ENCODE results near the gene YWHAE.
"Not testable (repeated sequence)": the region's sequence is repeated elsewhere in the genome, so short reads cannot be mapped to it uniquely, and the experiment has no call there.

The YWHAE gene

DNA sequence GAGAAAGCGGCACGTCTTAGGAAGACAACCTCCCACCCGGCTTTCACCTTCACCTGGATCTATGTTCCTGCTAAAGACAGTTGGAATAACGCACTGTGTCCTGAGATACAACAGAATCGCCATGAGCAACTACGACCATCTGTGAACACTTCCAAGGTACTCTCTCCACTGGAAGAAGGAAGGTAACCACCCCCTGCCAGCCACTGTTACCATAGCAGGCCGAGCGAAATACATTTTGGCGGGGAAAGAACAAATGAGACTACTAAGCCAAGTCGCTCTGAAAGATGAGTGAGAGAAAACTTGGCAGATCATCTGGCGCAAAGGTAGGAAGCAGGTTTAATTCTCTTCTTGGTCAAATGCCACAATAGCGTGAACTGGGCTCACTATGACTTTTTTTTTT lies 46.2 kb upstream of the YWHAE start:
- no peak overlapping the region for H3K4me3 ChIP-seq (ENCODE audit: insufficient read depth, low read length, poor library complexity, severe bottlenecking)
- H2AFZ ChIP-seq (ENCODE audit: low read depth, low read length, severe bottlenecking), result no peak overlapping the region
- TF ChIP-seq EZH2phosphoT487 (conservative IDR thresholded peaks at IDR 0.05; ENCODE audit: low read length), result no peak
- TF ChIP-seq, protein P1, sequence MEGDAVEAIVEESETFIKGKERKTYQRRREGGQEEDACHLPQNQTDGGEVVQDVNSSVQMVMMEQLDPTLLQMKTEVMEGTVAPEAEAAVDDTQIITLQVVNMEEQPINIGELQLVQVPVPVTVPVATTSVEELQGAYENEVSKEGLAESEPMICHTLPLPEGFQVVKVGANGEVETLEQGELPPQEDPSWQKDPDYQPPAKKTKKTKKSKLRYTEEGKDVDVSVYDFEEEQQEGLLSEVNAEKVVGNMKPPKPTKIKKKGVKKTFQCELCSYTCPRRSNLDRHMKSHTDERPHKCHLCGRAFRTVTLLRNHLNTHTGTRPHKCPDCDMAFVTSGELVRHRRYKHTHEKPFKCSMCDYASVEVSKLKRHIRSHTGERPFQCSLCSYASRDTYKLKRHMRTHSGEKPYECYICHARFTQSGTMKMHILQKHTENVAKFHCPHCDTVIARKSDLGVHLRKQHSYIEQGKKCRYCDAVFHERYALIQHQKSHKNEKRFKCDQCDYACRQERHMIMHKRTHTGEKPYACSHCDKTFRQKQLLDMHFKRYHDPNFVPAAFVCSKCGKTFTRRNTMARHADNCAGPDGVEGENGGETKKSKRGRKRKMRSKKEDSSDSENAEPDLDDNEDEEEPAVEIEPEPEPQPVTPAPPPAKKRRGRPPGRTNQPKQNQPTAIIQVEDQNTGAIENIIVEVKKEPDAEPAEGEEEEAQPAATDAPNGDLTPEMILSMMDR (IDR thresholded peaks at IDR 0.05; ENCODE audit: insufficient read depth, low read length, poor library complexity, severe bottlenecking), result no peak
- no peaks in the 10 kb centered on the region for H3F3A ChIP-seq (ENCODE audit: insufficient read depth)
- no peak overlapping the region for H3K4me2 ChIP-seq (ENCODE audit: low read depth, low read length, poor library complexity, severe bottlenecking)
- no peaks in the 10 kb centered on the region for H3K36me3 ChIP-seq (ENCODE audit: low read length)
- no peaks in the 10 kb centered on the region for H3K9me3 ChIP-seq (ENCODE audit: insufficient read depth, low read length)
- no peak overlapping the region for H3K9ac ChIP-seq (ENCODE audit: low read length)
- peaks cover 91% of the 10 kb centered on the region for H3K79me2 ChIP-seq (ENCODE audit: insufficient read depth, low read length)
- H4K20me1 ChIP-seq (ENCODE audit: low read depth, low read length), result no peaks in the 10 kb centered on the region
- H3K9me2 ChIP-seq (replicated peaks; ENCODE audit: insufficient read depth, low read length), result no peaks in the 10 kb centered on the region
- H3K27me3 ChIP-seq (ENCODE audit: low read length), result no peaks in the 10 kb centered on the region
- H3K27ac ChIP-seq (ENCODE audit: low read depth, low read length), result no peak overlapping the region

DNA sequence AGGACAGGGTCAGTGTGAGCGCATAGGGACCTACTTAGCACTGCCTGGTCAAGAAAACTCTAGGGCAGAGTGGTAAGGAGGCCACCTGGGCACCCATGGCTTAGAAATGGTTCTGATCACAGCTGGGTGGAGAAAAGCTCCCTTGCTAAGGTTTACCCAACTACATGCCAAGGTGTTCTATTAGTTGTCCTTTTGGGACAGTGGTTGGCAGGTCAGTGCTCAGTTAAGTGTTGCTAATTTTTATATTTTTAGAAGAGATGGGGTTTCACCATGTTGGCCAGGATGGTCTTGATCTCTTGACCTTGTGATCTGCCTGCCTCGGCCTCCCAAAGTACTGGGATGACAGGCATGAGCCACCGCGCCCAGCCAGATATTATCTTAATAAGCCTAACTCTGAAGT lies 45.7 kb upstream of the YWHAE start:
- H2AFZ ChIP-seq (ENCODE audit: low read depth, low read length, severe bottlenecking); H3F3A ChIP-seq (ENCODE audit: insufficient read depth); H3K27ac ChIP-seq (ENCODE audit: low read depth, low read length); H3K9me3 ChIP-seq (ENCODE audit: insufficient read depth, low read length); H3K4me3 ChIP-seq (ENCODE audit: insufficient read depth, low read length, poor library complexity, severe bottlenecking); H4K20me1 ChIP-seq (ENCODE audit: low read depth, low read length); H3K27me3 ChIP-seq (ENCODE audit: low read length); H3K36me3 ChIP-seq (ENCODE audit: low read length); H3K4me2 ChIP-seq (ENCODE audit: low read depth, low read length, poor library complexity, severe bottlenecking); H3K9ac ChIP-seq (ENCODE audit: low read length); H3K9me2 ChIP-seq (replicated peaks; ENCODE audit: insufficient read depth, low read length): not testable (repeated sequence)
- H3K79me2 ChIP-seq (ENCODE audit: insufficient read depth, low read length), result peaks cover 91% of the 10 kb centered on the region

GRCh38 chr17:1442721-1443120 lies 42.7 kb upstream of the YWHAE start:
- H3K9ac ChIP-seq (ENCODE audit: low read length), result not testable (repeated sequence)
- H3K79me2 ChIP-seq (ENCODE audit: insufficient read depth, low read length), result peaks cover 88% of the 10 kb centered on the region

DNA sequence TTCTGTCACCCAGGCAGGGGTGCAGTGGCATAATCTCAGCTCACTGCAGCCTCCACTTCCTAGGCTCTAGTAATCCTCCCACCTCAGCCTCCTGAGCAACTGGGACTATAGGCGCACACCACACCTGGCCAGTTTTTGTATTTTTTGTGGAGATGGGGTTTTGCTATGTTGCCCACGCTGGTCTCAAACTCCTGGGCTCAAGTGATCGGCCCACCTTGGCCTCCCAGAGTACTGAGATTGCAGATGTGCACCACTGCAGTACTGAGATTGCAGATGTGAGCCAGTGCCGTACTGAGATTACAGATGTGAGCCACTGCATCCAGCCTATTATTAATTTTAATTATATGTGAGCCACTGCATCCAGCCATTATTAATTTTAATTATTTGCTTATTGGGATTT lies 42.2 kb upstream of the YWHAE start:
- H3K9ac ChIP-seq (ENCODE audit: low read length), result no peak overlapping the region
- H3K79me2 ChIP-seq (ENCODE audit: insufficient read depth, low read length), result peaks cover 86% of the 10 kb centered on the region
- no peaks in the 10 kb centered on the region for H3F3A ChIP-seq (ENCODE audit: insufficient read depth)
- no peak overlapping the region for H3K27ac ChIP-seq (ENCODE audit: low read depth, low read length)
- H3K27me3 ChIP-seq (ENCODE audit: low read length), result no peaks in the 10 kb centered on the region
- H3K4me2 ChIP-seq (ENCODE audit: low read depth, low read length, poor library complexity, severe bottlenecking), result no peak overlapping the region
- H3K36me3 ChIP-seq (ENCODE audit: low read length), result no peaks in the 10 kb centered on the region
- H4K20me1 ChIP-seq (ENCODE audit: low read depth, low read length), result peaks cover 3% of the 10 kb centered on the region; the same call in 1 of the 2 replicates
- H3K9me3 ChIP-seq (ENCODE audit: insufficient read depth, low read length), result no peaks in the 10 kb centered on the region
- no peak overlapping the region for H3K4me3 ChIP-seq (ENCODE audit: insufficient read depth, low read length, poor library complexity, severe bottlenecking)
- no peaks in the 10 kb centered on the region for H3K9me2 ChIP-seq (replicated peaks; ENCODE audit: insufficient read depth, low read length)
- H2AFZ ChIP-seq (ENCODE audit: low read depth, low read length, severe bottlenecking), result no peak overlapping the region
- TF ChIP-seq, protein P1 (IDR thresholded peaks at IDR 0.05; ENCODE audit: insufficient read depth, low read length, poor library complexity, severe bottlenecking), result no peak
- no peak for TF ChIP-seq EZH2phosphoT487 (conservative IDR thresholded peaks at IDR 0.05; ENCODE audit: low read length)

More at GRCh38 chr17:1442721-1443120, 42.7 kb upstream of the YWHAE start:
- H3K9me2 ChIP-seq (replicated peaks; ENCODE audit: insufficient read depth, low read length); H3K27ac ChIP-seq (ENCODE audit: low read depth, low read length); H3F3A ChIP-seq (ENCODE audit: insufficient read depth); H3K27me3 ChIP-seq (ENCODE audit: low read length); H4K20me1 ChIP-seq (ENCODE audit: low read depth, low read length); H3K4me3 ChIP-seq (ENCODE audit: insufficient read depth, low read length, poor library complexity, severe bottlenecking); H2AFZ ChIP-seq (ENCODE audit: low read depth, low read length, severe bottlenecking); H3K9me3 ChIP-seq (ENCODE audit: insufficient read depth, low read length); H3K4me2 ChIP-seq (ENCODE audit: low read depth, low read length, poor library complexity, severe bottlenecking); H3K36me3 ChIP-seq (ENCODE audit: low read length): not testable (repeated sequence)
